Prostate gland (tissue), 2 donors: ENCODE measurements around the gene BOC. TPM values are rescaled to one million over a fixed set of nuclear protein-coding genes. Genes with fewer than 3 reads are reported as not detected.
A peak's percentile ranks its signal among the peaks of the same experiment; 100 is the strongest.

Experiments used
- DNase-seq: peaks from one replicate; pipeline ENCODE4 v3.0.0-alpha.2; 2019; ENCODE audit warnings: low spot score
- H3K27ac ChIP-seq, 2 donors: fragments of 200-600 bp; sonication (generic); 2 replicates each; pipeline ENCODE4 v1.5.1; 2017 to 2019
- H3K27me3 ChIP-seq: fragments of 200-600 bp; sonication (generic); replicated peaks from 2 replicates; pipeline ENCODE4 v1.5.1; 2019; ENCODE audit not compliant: insufficient read depth
- H3K36me3 ChIP-seq, 2 donors: fragments of 200-600 bp; sonication (generic); 1 replicate in 1 of 2; 2 replicates in 1 of 2; pipeline versions ENCODE4 v1.5.1 to v1.8.1; 2017 to 2019
- H3K4me1 ChIP-seq: fragments of 200-600 bp; sonication (generic); replicated peaks from 2 replicates; pipeline ENCODE4 v1.5.1; 2019
- H3K4me3 ChIP-seq, 2 donors: fragments of 200-600 bp; sonication (generic); 2 replicates each; pipeline ENCODE4 v1.5.1; 2017 to 2019
- H3K9me3 ChIP-seq: fragments of 200-600 bp; sonication (generic); 2 replicates; pipeline ENCODE4 v1.5.1; 2017
- CTCF ChIP-seq, 4 experiments: fragments of 200-600 bp in 2 of 4; fragments of 450-650 bp in 2 of 4; sonication (generic) in 2 of 4; IDR thresholded peaks; 1 replicate in 3 of 4; 2 replicates in 1 of 4; pipeline ENCODE4 v1.5.1; 2016 to 2019; ENCODE audit warnings: antibody characterized with exemption in 4 of 4, mild to moderate bottlenecking in 2 of 4, moderate library complexity in 2 of 4
- POLR2A ChIP-seq: fragments of 450-650 bp; IDR thresholded peaks from one replicate; pipeline ENCODE4 v1.6.1; 2016; ENCODE audit warnings: antibody characterized with exemption, mild to moderate bottlenecking
- POLR2AphosphoS5 ChIP-seq: sonication (generic); formaldehyde crosslinking; IDR thresholded peaks from one replicate; pipeline ENCODE4 v1.6.1; 2017; ENCODE audit warnings: antibody characterized with exemption
- WGBS: methylation state at CpG from one replicate; pipeline ENCODE4 v1.1.5; 2018; 5-methylcytosine and 5-hydroxymethylcytosine counted together
- intact Hi-C: fragments of 100-400 bp; cut with DNase I; formaldehyde crosslinking; loops from one replicate; pipeline ENCODE4 v1.14.2; 2022
- total RNA-seq, 2 donors: library from RNA; depleted of rRNA; stranded (reverse); fragments of >200 nt; gene quantifications; one replicate each; pipeline ENCODE4 v1.1.0, GENCODE V29; 2016

BOC gene
- total RNA-seq, 2 donors from 2014 or later = 41.4 to 42.3 TPM

- peaks cover 22% of the 10 kb centered on the region for H3K4me1 ChIP-seq
- intact Hi-C loops = no loop called here
- peak overlapping the region; percentile 70 to 78 for H3K27ac ChIP-seq
- H3K9me3 ChIP-seq = no peaks in the 10 kb centered on the region
- no peak overlapping the region for H3K4me3 ChIP-seq
- H3K27me3 ChIP-seq = no peaks in the 10 kb centered on the region
- TF ChIP-seq CTCF (IDR thresholded peaks at IDR 0.05) (no peak), POLR2AphosphoS5 (peak; percentile 47)
- H3K36me3 ChIP-seq = peaks cover 0 to 12% of the 10 kb centered on the region in 2 donors
- WGBS = 65% methylated on average over 20 of the region's 20 CpGs
- peak; percentile 49 for DNase-seq
Measured at GRCh38 chr3:113274425-113275257, 63.3 kb downstream of the BOC start.

GRCh38 chr3:113275258-113275556 lies 63.9 kb downstream of the BOC start:
- Histone ChIP-seq H3K27me3 (no peaks in the 10 kb centered on the region), H3K9me3 (no peaks in the 10 kb centered on the region), H3K4me1 (peaks cover 22% of the 10 kb centered on the region), H3K4me3 (no peak overlapping the region), H3K36me3 (peaks cover 0 to 12% of the 10 kb centered on the region in 2 donors), H3K27ac (peak overlapping the region; percentile 70 to 78)
- WGBS = 73% methylated on average over 6 of the region's 6 CpGs
- TF ChIP-seq CTCF (IDR thresholded peaks at IDR 0.05) (no peak), POLR2AphosphoS5 (no peak), POLR2A (no peak)
- intact Hi-C loops = no loop called here
- no peak for DNase-seq

- Histone ChIP-seq H3K27me3 (no peaks in the 10 kb centered on the region), H3K4me3 (no peak overlapping the region), H3K9me3 (no peaks in the 10 kb centered on the region), H3K27ac (peak overlapping the region; percentile 70 to 78), H3K4me1 (peaks cover 22% of the 10 kb centered on the region), H3K36me3 (peaks cover 0 to 12% of the 10 kb centered on the region in 2 donors)
- WGBS = 70% methylated on average over 2 of the region's 2 CpGs
- intact Hi-C loops = no loop called here
- no peak for DNase-seq
- TF ChIP-seq POLR2A (no peak), POLR2AphosphoS5 (no peak), CTCF (IDR thresholded peaks at IDR 0.05) (no peak)
Measured at GRCh38 chr3:113275583-113275928, 64.2 kb downstream of the BOC start.

DNA sequence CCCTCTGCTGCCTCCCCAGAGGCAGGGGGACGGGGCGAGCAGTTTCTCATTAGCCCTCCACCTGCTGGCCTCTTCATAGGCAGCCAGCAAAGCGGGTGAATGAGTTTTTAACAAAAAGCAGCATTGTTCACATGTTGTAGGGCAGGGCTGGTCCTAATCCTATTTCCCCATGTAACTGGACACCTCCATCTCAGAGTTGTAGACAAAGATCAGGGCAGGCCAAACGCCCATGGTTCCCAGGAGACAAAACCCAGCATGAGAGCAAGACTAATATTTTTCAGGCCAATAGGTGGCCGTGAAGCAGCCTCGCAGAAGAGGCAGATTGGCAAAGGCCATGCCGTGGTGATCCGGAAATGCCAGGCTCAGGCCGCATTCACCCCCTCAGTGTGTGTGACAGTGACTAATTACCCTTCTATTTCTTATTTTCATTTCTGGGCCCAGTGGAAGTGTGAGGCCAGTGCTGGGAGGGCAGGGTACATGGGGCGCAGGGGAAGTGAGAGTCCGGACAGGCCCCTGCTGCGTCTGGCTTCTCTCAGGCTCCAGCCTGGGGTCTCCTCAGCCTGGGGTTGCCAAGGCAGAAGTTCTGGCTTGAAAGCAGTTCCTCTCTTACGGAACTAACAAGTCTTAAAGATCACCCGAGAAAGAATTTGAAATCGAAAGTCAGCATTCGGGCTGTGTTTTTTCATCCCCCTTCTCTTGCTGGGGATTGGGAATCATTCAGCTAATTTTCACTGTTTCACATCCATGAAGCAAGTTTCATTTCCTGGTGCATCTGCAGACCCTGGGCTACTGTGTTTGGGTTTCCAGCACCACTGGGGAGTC lies 64.8 kb downstream of the BOC start:
- intact Hi-C loops = no loop called here

More for the DNA sequence above, 64.8 kb downstream of the BOC start:
- TF ChIP-seq POLR2AphosphoS5 (peak; percentile 22), CTCF (IDR thresholded peaks at IDR 0.05) (peak in 2 of 4 experiments; percentile 17 to 22), POLR2A (no peak)
- Histone ChIP-seq H3K9me3 (no peaks in the 10 kb centered on the region), H3K36me3 (peaks cover 0 to 9% of the 10 kb centered on the region in 2 donors), H3K4me3 (no peak overlapping the region), H3K27ac (peak overlapping the region; percentile 70 to 78), H3K4me1 (peaks cover 17% of the 10 kb centered on the region), H3K27me3 (no peaks in the 10 kb centered on the region)
- peak; percentile 28 for DNase-seq
- 9% methylated on average over 16 of the region's 16 CpGs for WGBS
